Stimulated activated CD4-positive, alpha-beta T cell treated with anti-CD3 and anti-CD28 coated beads, Interleukin-4, amount 100 ng/mL, for 48 hours (primary cell): ENCODE data around the gene RNASEH2C.
A peak's percentile ranks its signal among the peaks of the same experiment; 100 is the strongest.
"Not testable (repeated sequence)": the region's sequence is repeated elsewhere in the genome, so short reads cannot be mapped to it uniquely, and the experiment has no call there.

ENCODE experiments used
- DNase-seq, 2 donors: peaks; one replicate each; pipeline ENCODE4 v3.0.0-alpha.2; 2020; ENCODE audit warnings: low read depth in 2 of 2

Gene RNASEH2C

GRCh38 chr11:65717906-65718305 lies 2.7 kb downstream of the RNASEH2C start:
- DNase-seq = no peak

GRCh38 chr11:65716774-65717405 lies 3.7 kb downstream of the RNASEH2C start:
- DNase-seq = no peak

GRCh38 chr11:65716302-65716701 lies 4.3 kb downstream of the RNASEH2C start:
- DNase-seq = no peak

GRCh38 chr11:65714433-65714832 lies 6.2 kb downstream of the RNASEH2C start:
- DNase-seq = no peak

- DNase-seq = no peak
These were observed 7.2 kb downstream of the RNASEH2C start for GRCh38 chr11:65713212-65713969.

GRCh38 chr11:65712633-65713076 lies 7.9 kb downstream of the RNASEH2C start:
- no peak for DNase-seq

GRCh38 chr11:65711785-65712632 lies 8.6 kb downstream of the RNASEH2C start, which contains the start of gene KAT5:
Gene KAT5 (plus strand): TSS chr11:65712252. CDS start chr11:65712268, 16 bp downstream.
- peak; percentile 96 to 98 for DNase-seq

- no peak for DNase-seq
These were observed 10.2 kb downstream of the RNASEH2C start for GRCh38 chr11:65710421-65710820.

- no peak for DNase-seq
These were observed 10.9 kb downstream of the RNASEH2C start for GRCh38 chr11:65709661-65710060.

GRCh38 chr11:65708451-65708850 lies 12.1 kb downstream of the RNASEH2C start:
- DNase-seq = no peak

- DNase-seq = not testable (repeated sequence)
These were observed 13.6 kb downstream of the RNASEH2C start for GRCh38 chr11:65707002-65707401.

GRCh38 chr11:65706303-65706763 lies 14.3 kb downstream of the RNASEH2C start:
- DNase-seq = peak; percentile 63 to 72

GRCh38 chr11:65703846-65704245 lies 16.8 kb downstream of the RNASEH2C start:
- DNase-seq = no peak

GRCh38 chr11:65701686-65702085 lies 18.9 kb downstream of the RNASEH2C start:
- DNase-seq = no peak

- no peak for DNase-seq
These were observed 20.2 kb downstream of the RNASEH2C start for GRCh38 chr11:65700399-65700798.

- no peak for DNase-seq
These were observed 21.3 kb downstream of the RNASEH2C start for GRCh38 chr11:65699306-65699705.

GRCh38 chr11:65698205-65698604 lies 22.4 kb downstream of the RNASEH2C start:
- DNase-seq = no peak

- DNase-seq = no peak
These were observed 23.6 kb downstream of the RNASEH2C start for GRCh38 chr11:65696802-65697552.

- DNase-seq = no peak
These were observed 24.9 kb downstream of the RNASEH2C start for GRCh38 chr11:65695459-65696241.

GRCh38 chr11:65692367-65692766 lies 28.2 kb downstream of the RNASEH2C start:
- DNase-seq = no peak

- DNase-seq = not testable (repeated sequence)
These were observed 28.8 kb downstream of the RNASEH2C start for GRCh38 chr11:65691847-65692246.
